Measurements from ENCODE around the gene FNBP1. TPM values are rescaled to one million over a fixed set of nuclear protein-coding genes. Genes with fewer than 3 reads are reported as not detected.

Gene FNBP1
- total and polyA plus RNA-seq, 2 of the 8 experiments (the other 6 are each of a cell fraction or from before 2014, with no cell fraction given): 7.2 to 40.9 TPM

GRCh38 chr9:130013326-130013725 is 29.7 kb downstream of the FNBP1 start:
- no peaks in the 10 kb centered on the region for H3K27me3 ChIP-seq (replicated peaks in 1 of 4; ENCODE audit: control insufficient read depth in 3 of 4, extremely low read depth in 1 of 4, insufficient read depth in 3 of 4, low read length in 3 of 4)
- H3K4me1 ChIP-seq (replicated peaks in 1 of 4; ENCODE audit: control insufficient read depth in 3 of 4, insufficient read depth in 4 of 4, low read length in 3 of 4): peaks cover 0 to 2% (median 0%) of the 10 kb centered on the region in 4 experiments; a peak in 1 of 7 replicates
- no peak overlapping the region for H4K8ac ChIP-seq (ENCODE audit: extremely low read depth, insufficient read depth, low read length)
- H3K18ac ChIP-seq (ENCODE audit: extremely low read depth, low read length): no peak overlapping the region
- no peak overlapping the region for H2BK5ac ChIP-seq (ENCODE audit: low read depth, low read length)
- H3K4me3 ChIP-seq (ENCODE audit: extremely low read depth in 1 of 4, insufficient read depth in 2 of 4, low read depth in 3 of 4, low read length in 4 of 4): no peak overlapping the region
- H2BK120ac ChIP-seq (replicated peaks; ENCODE audit: low read depth, low read length): no peak overlapping the region
- no peak overlapping the region for H2BK15ac ChIP-seq (ENCODE audit: low read length)
- no peak overlapping the region for H2AK5ac ChIP-seq (ENCODE audit: low read depth, low read length)
- DNase-seq (ENCODE audit: low read depth in 1 of 2, low spot score in 2 of 2) (no peak), FAIRE-seq (no peak)
- WGBS, 2 experiments (ENCODE audit: extremely low coverage in 1 of 2, insufficient coverage in 1 of 2, insufficient read length in 1 of 2, insufficient replicate concordance in 2 of 2, low coverage in 1 of 2, low lambda C conversion rate in 2 of 2, missing lambda C conversion rate in 1 of 2): 85% methylated on average over 2 of the region's 2 CpGs; no CpG with 5 or more reads in 1 of the 2 experiments
- H2AFZ ChIP-seq (ENCODE audit: low read length): no peak overlapping the region
- no peak overlapping the region for H3K14ac ChIP-seq (ENCODE audit: insufficient read length)
- no peaks in the 10 kb centered on the region for H4K20me1 ChIP-seq (replicated peaks in 1 of 2; ENCODE audit: control insufficient read depth in 1 of 2, insufficient read depth in 2 of 2, low read length in 2 of 2)
- no peaks in the 10 kb centered on the region for H3K36me3 ChIP-seq (ENCODE audit: control insufficient read depth in 2 of 4, insufficient read depth in 4 of 4, low read length in 3 of 4)
- peaks cover 4 to 5% of the 10 kb centered on the region in 2 experiments; a peak in 1 of 4 replicates for H3K9me3 ChIP-seq (ENCODE audit: insufficient read depth in 2 of 2, low read depth in 1 of 2, low read length in 1 of 2)
- H4K5ac ChIP-seq (ENCODE audit: insufficient read length, low read depth, low read length): no peak overlapping the region
- peaks cover 2% of the 10 kb centered on the region; the same call in 1 of the 2 replicates for H3K79me1 ChIP-seq (ENCODE audit: low read depth, low read length)
- no peak overlapping the region for H3K23ac ChIP-seq (ENCODE audit: insufficient read length)
- H4K91ac ChIP-seq (replicated peaks; ENCODE audit: insufficient read length, low read length): no peak overlapping the region
- no peaks in the 10 kb centered on the region; a peak in 1 of 4 replicates for H3K79me2 ChIP-seq (ENCODE audit: control insufficient read depth in 1 of 2, insufficient read depth in 2 of 2, low read length in 2 of 2)
- no peaks in the 10 kb centered on the region for H3K23me2 ChIP-seq (ENCODE audit: low read depth, low read length)
- no peak overlapping the region for H3K56ac ChIP-seq (replicated peaks; ENCODE audit: insufficient read length, low read depth, low read length)
- no peak overlapping the region for H3K4ac ChIP-seq (replicated peaks; ENCODE audit: insufficient read length, low read depth, low read length)
- H2BK20ac ChIP-seq (ENCODE audit: low read length): no peak overlapping the region
- H2BK12ac ChIP-seq (ENCODE audit: low read depth, low read length): no peak overlapping the region
- no peak overlapping the region for H3K4me2 ChIP-seq (ENCODE audit: insufficient read depth in 1 of 2, low read depth in 2 of 2, low read length in 2 of 2)
- ChIA-PET CTCF (ENCODE audit: partially characterized antibody) (interaction anchor here (1.6 kb wide), 1 partner anchor 41 kb away, joined by 3 read pairs; no protein-coding TSS in a partner anchor), POLR2A (ENCODE audit: partially characterized antibody) (no interaction called here)
- no peak overlapping the region for H3K27ac ChIP-seq (ENCODE audit: low read depth, low read length)
- H3K9ac ChIP-seq (replicated peaks in 1 of 4; ENCODE audit: extremely low read depth in 1 of 4, low read depth in 3 of 4, low read length in 3 of 4): no peak overlapping the region
- no peak for TF ChIP-seq KDM1A (IDR thresholded peaks at IDR 0.05; ENCODE audit: borderline replicate concordance, low read length)
- no peak for TF ChIP-seq TAF1 (IDR thresholded peaks at IDR 0.05; ENCODE audit: low read depth, low read length)
- TF ChIP-seq CEBPB (IDR thresholded peaks at IDR 0.05; ENCODE audit: low read depth, low read length): no peak
- TF ChIP-seq RNF2 (IDR thresholded peaks at IDR 0.05; ENCODE audit: borderline replicate concordance, low read depth, low read length, missing control alignments, poor library complexity, severe bottlenecking): no peak
- TF ChIP-seq POLR2AphosphoS5 (IDR thresholded peaks at IDR 0.05; ENCODE audit: low read depth, low read length): no peak
- TF ChIP-seq SUZ12 (IDR thresholded peaks at IDR 0.05; ENCODE audit: low read length): no peak
- no peak for TF ChIP-seq SRF (IDR thresholded peaks at IDR 0.05; ENCODE audit: low read depth, low read length)
- no peak for TF ChIP-seq KDM5A (IDR thresholded peaks at IDR 0.05; ENCODE audit: low read length)
- TF ChIP-seq BRCA1 (IDR thresholded peaks at IDR 0.05; ENCODE audit: low read depth, low read length): no peak
- TF ChIP-seq POLR2A (IDR thresholded peaks at IDR 0.05; ENCODE audit: control extremely low read depth in 1 of 2, low read depth in 2 of 2, low read length in 2 of 2): no peak
- no peak for TF ChIP-seq SP1 (IDR thresholded peaks at IDR 0.05; ENCODE audit: low read depth, low read length)
- TF ChIP-seq TBP (IDR thresholded peaks at IDR 0.05; ENCODE audit: low read depth, low read length): no peak
- TF ChIP-seq SP4 (IDR thresholded peaks at IDR 0.05; ENCODE audit: low read length): no peak
- TF ChIP-seq MAX (IDR thresholded peaks at IDR 0.05): no peak
- TF ChIP-seq POU5F1 (IDR thresholded peaks at IDR 0.05; ENCODE audit: low read depth, low read length): no peak
